CD4-positive, alpha-beta T cell (primary cell): ENCODE data around the gene TMEM163. TPM values are rescaled to one million over a fixed set of nuclear protein-coding genes. Genes with fewer than 3 reads are reported as not detected.

ENCODE experiments used
- ATAC-seq: fragments of 200-7000 bp; cut with Tn5 transposase; one replicate; pipeline ENCODE4 v1.10.0; 2022; ENCODE audit warnings: mild to moderate bottlenecking; ENCODE audit not compliant: poor library complexity
- CTCF ChIA-PET: fragments of 350-600 bp; sonication (Branson Sonifier 250); formaldehyde crosslinking; loops from one replicate; lab custom pipeline; 2021; ENCODE audit warnings: antibody characterized with exemption, inconsistent platforms; lab: Charles Lee
- POLR2A ChIA-PET: fragments of 350-600 bp; sonication (Branson Sonifier 250); formaldehyde crosslinking; loops from one replicate; lab custom pipeline; 2021; ENCODE audit warnings: antibody characterized with exemption, inconsistent platforms; lab: Charles Lee
- DNase-seq, 14 experiments: peaks; one replicate each; pipeline ENCODE4 v3.0.0-alpha.2; 2013 to 2020; ENCODE audit warnings: mixed read lengths in 2 of 14
- H3K27ac ChIP-seq, 2 donors: one replicate each; pipeline versions ENCODE4 v1.5.1 to v1.7.0; 2013; ENCODE audit warnings: low read length in 2 of 2, low read depth in 1 of 2, mild to moderate bottlenecking in 1 of 2
- H3K27me3 ChIP-seq, 2 experiments: 1 replicate in 1 of 2; 2 replicates in 1 of 2; pipeline versions ENCODE4 v1.6.1 to v1.7.0; 2013; ENCODE audit warnings: low read length in 2 of 2, control low read depth in 1 of 2, mild to moderate bottlenecking in 1 of 2, moderate library complexity in 1 of 2; ENCODE audit not compliant: insufficient read depth in 2 of 2, control insufficient read depth in 1 of 2
- H3K36me3 ChIP-seq: one replicate; pipeline ENCODE4 v1.6.1; 2013; ENCODE audit warnings: low read length, control low read depth; ENCODE audit not compliant: insufficient read depth
- H3K4me1 ChIP-seq: one replicate; pipeline ENCODE4 v1.6.1; 2013; ENCODE audit warnings: low read length, control low read depth; ENCODE audit not compliant: insufficient read depth
- H3K4me3 ChIP-seq: one replicate; pipeline ENCODE4 v1.5.1; 2013; ENCODE audit warnings: mild to moderate bottlenecking, low read length, moderate library complexity
- H3K9me3 ChIP-seq, 2 experiments: 1 replicate in 1 of 2; 2 replicates in 1 of 2; pipeline versions ENCODE4 v1.6.1 to v1.7.0; 2013; ENCODE audit warnings: low read length in 2 of 2, mild to moderate bottlenecking in 2 of 2, control low read depth in 1 of 2, moderate library complexity in 1 of 2; ENCODE audit not compliant: control insufficient read depth in 1 of 2, insufficient read depth in 1 of 2
- H3K27ac Mint-ChIP-seq: one replicate; pipeline ENCODE4 v1.8.0; 2020; ENCODE audit warnings: mixed read lengths
- H3K27me3 Mint-ChIP-seq: one replicate; pipeline ENCODE4 v1.8.0; 2021; ENCODE audit warnings: mixed read lengths
- H3K36me3 Mint-ChIP-seq: one replicate; pipeline ENCODE4 v1.8.0; 2021; ENCODE audit warnings: low read depth, mixed read lengths
- H3K4me1 Mint-ChIP-seq: one replicate; pipeline ENCODE4 v1.8.0; 2021; ENCODE audit warnings: low read depth, mixed read lengths
- H3K4me3 Mint-ChIP-seq: one replicate; pipeline ENCODE4 v1.8.0; 2020; ENCODE audit warnings: mild to moderate bottlenecking, mixed read lengths
- H3K9me3 Mint-ChIP-seq: one replicate; pipeline ENCODE4 v1.8.0; 2020; ENCODE audit warnings: mixed read lengths
- intact Hi-C, 2 experiments: fragments of 100-400 bp; cut with DNase I in 1 of 2; cut with micrococcal nuclease in 1 of 2; formaldehyde crosslinking; loops; one replicate each; pipeline versions ENCODE4 v1.15.1 to v1.9.0; 2023 to 2025; cut with DNase I, micrococcal nuclease
- total RNA-seq, 174 experiments: library from RNA in 2 of 174; stranded (reverse) in 2 of 174; gene quantifications; one replicate each; pipeline ENCODE4 v1.2.3 and lab custom pipeline; 2021 to 2026
- TF ChIP-seq, protein P1 (sequence below): fragments of 200-600 bp; IDR thresholded peaks from one replicate; pipeline ENCODE4 v1.8.0; 2022; ENCODE audit warnings: antibody characterized with exemption, mild to moderate bottlenecking

TMEM163 gene
- total RNA-seq, 2 experiments from 2014 or later = 0.14 to 0.47 TPM

DNA sequence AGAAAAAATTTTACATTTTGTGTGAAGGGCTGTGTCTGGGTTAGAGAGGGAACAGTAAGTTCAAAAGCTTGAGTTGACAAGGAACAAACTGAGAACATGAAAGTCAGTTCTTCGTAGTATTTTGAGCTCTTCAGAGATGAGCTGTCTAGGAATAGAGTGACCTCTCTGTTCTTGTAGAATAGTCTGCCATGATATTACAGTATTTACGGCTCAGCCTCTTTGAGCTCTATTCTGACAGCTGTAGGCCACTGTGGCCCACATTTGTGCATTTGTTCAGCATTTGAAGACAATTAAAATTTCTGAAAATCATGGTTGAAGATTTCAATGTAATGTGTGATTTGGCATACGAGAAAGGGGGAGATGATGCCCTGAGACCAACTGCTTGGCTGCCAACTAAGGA lies 292.1 kb downstream of the TMEM163 start:
- Mint-ChIP-seq H3K27ac (no peak overlapping the region), H3K27me3 (no peaks in the 10 kb centered on the region), H3K4me1 (no peaks in the 10 kb centered on the region), H3K36me3 (peaks cover 98% of the 10 kb centered on the region), H3K4me3 (no peak overlapping the region), H3K9me3 (no peaks in the 10 kb centered on the region)
- DNase-seq (no peak), ATAC-seq (no peak)
- H3K36me3 ChIP-seq = peaks cover 79% of the 10 kb centered on the region
- no peaks in the 10 kb centered on the region for H3K9me3 ChIP-seq
- H3K4me1 ChIP-seq = no peaks in the 10 kb centered on the region
- H3K27me3 ChIP-seq = no peaks in the 10 kb centered on the region
- no peak overlapping the region for H3K4me3 ChIP-seq
- POLR2A ChIA-PET = interaction anchor here (1.1 kb wide), 1 partner anchor 44 kb away, joined by 3 read pairs; no protein-coding TSS in a partner anchor
- TF ChIP-seq, protein P1, sequence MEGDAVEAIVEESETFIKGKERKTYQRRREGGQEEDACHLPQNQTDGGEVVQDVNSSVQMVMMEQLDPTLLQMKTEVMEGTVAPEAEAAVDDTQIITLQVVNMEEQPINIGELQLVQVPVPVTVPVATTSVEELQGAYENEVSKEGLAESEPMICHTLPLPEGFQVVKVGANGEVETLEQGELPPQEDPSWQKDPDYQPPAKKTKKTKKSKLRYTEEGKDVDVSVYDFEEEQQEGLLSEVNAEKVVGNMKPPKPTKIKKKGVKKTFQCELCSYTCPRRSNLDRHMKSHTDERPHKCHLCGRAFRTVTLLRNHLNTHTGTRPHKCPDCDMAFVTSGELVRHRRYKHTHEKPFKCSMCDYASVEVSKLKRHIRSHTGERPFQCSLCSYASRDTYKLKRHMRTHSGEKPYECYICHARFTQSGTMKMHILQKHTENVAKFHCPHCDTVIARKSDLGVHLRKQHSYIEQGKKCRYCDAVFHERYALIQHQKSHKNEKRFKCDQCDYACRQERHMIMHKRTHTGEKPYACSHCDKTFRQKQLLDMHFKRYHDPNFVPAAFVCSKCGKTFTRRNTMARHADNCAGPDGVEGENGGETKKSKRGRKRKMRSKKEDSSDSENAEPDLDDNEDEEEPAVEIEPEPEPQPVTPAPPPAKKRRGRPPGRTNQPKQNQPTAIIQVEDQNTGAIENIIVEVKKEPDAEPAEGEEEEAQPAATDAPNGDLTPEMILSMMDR = no peak
- CTCF ChIA-PET = interaction anchor here (0.6 kb wide), 1 partner anchor 188 kb away, joined by 3 read pairs; no protein-coding TSS in a partner anchor
- intact Hi-C loops = no loop called here
- H3K27ac ChIP-seq = no peak overlapping the region

DNA sequence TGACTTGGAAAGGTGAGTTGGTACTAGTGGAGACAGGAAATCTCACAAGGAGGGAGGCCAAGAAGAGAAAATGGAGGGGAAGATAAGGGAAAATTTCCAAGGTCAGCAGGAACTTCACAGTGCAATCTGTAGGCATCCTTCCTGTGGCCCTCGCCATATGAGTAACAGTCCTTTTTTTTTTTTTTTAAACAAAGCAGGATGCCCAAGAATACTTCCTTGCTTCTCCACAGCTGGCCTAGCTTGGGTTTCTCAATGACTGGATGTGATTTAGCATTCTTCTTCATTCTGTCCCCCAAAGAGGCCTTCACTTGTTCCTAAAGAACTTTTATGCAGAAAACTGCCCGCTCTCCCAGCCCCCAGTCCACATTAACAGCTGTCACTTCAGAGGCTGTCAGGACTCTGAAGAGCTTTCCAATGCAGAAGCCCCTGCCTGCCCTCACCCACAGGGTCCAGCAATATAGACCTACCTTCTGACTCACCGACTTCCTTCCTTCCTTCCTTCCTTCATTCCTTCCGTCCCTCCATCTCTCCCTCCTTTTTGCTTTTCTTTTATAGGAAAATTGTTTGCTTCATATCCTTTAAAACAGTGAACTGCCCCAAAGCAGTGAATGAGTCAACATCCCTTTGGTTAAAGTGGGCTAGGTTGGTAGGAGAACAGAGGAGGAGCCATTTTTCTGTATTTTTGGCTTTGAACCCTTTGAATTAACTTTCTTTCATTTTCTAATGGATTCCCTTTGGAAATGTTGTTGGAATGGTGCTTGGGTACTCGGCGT lies 292.9 kb downstream of the TMEM163 start:
- Histone ChIP-seq H3K4me3 (no peak overlapping the region), H3K9me3 (no peaks in the 10 kb centered on the region), H3K27ac (no peak overlapping the region), H3K4me1 (no peaks in the 10 kb centered on the region), H3K36me3 (peaks cover 73% of the 10 kb centered on the region), H3K27me3 (no peaks in the 10 kb centered on the region)
- TF ChIP-seq, protein P1 = no peak
- Mint-ChIP-seq H3K4me1 (no peaks in the 10 kb centered on the region), H3K4me3 (no peak overlapping the region), H3K36me3 (peaks cover 90% of the 10 kb centered on the region), H3K27ac (peak overlapping the region; percentile 24), H3K27me3 (no peaks in the 10 kb centered on the region), H3K9me3 (no peaks in the 10 kb centered on the region)
- CTCF ChIA-PET = no interaction called here
- intact Hi-C loops = no loop called here
- ATAC-seq = no peak
- POLR2A ChIA-PET = no interaction called here
- no peak for DNase-seq

DNA sequence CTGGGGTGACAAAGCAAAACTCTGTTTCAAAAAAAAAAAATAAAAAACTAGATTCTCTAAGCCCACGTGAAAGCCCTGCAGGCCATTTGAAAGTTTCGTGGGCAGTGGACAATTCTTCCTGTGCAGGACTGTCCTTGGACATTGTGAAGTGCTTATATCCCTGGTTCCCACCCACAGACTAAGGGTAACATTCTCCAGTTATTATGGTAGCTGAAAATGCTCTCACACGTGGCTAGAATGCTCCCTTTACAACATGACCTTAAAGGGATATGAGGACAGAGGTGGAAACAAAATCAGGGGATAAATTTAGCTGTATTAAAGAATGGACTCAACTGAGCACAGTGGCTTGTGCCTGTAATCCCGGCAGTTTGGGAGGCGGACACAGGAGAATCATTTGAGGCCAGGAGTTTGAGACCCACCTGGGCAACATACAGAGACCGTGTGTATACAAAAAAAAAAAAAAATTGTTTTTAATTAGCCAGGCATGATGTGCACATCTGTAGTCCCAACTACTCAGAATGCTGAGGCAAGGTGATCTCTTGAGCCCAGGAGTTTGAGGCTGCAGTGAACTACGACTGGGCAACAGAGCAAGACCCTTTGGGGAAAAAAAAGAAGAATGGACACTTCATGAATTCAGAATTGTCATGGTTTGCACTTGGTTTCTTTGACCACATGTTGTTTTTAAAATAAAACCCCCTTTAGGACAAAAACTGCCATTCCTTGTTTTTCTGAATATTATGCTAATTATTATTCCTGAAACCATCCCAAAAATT lies 297.1 kb downstream of the TMEM163 start:
- Mint-ChIP-seq H3K36me3 (peaks cover 68% of the 10 kb centered on the region), H3K4me3 (no peak overlapping the region), H3K4me1 (no peaks in the 10 kb centered on the region), H3K9me3 (no peaks in the 10 kb centered on the region), H3K27me3 (no peaks in the 10 kb centered on the region), H3K27ac (no peak overlapping the region)
- Histone ChIP-seq H3K27me3 (no peaks in the 10 kb centered on the region), H3K4me3 (no peak overlapping the region), H3K9me3 (no peaks in the 10 kb centered on the region), H3K4me1 (no peaks in the 10 kb centered on the region), H3K36me3 (peaks cover 49% of the 10 kb centered on the region), H3K27ac (no peak overlapping the region)
- DNase-seq (no peak), ATAC-seq (no peak)
- ChIA-PET POLR2A (interaction anchor here (0.6 kb wide), 1 partner anchor 112 kb away, joined by 3 read pairs; no protein-coding TSS in a partner anchor), CTCF (interaction anchor here (0.5 kb wide), 1 partner anchor 535 kb away, joined by 3 read pairs; no protein-coding TSS in a partner anchor)
- intact Hi-C loops = no loop called here
- TF ChIP-seq, protein P1 = no peak
